Upper lobe of right lung (tissue), 1 donor: ENCODE results near the gene CEP70. TPM values are rescaled to one million over a fixed set of nuclear protein-coding genes. Genes with fewer than 3 reads are reported as not detected.
A peak's percentile ranks its signal among the peaks of the same experiment; 100 is the strongest.

ENCODE experiments used
- ATAC-seq: fragments of 200-7000 bp; cut with Tn5 transposase; one replicate; pipeline ENCODE4 v1.9.1; 2020; ENCODE audit warnings: mild to moderate bottlenecking, moderate library complexity
- DNase-seq: peaks from one replicate; pipeline ENCODE4 v3.0.0-alpha.2; 2020
- H3K27ac ChIP-seq: fragments of 200-600 bp; one replicate; pipeline ENCODE4 v1.8.0; 2022
- H3K27me3 ChIP-seq: fragments of 200-600 bp; one replicate; pipeline ENCODE4 v1.8.0; 2022; ENCODE audit warnings: mild to moderate bottlenecking
- H3K36me3 ChIP-seq: fragments of 200-600 bp; one replicate; pipeline ENCODE4 v1.8.0; 2022
- H3K4me1 ChIP-seq: fragments of 200-600 bp; one replicate; pipeline ENCODE4 v1.8.0; 2022
- H3K4me3 ChIP-seq: fragments of 200-600 bp; one replicate; pipeline ENCODE4 v1.8.0; 2022; ENCODE audit warnings: mild to moderate bottlenecking
- H3K9me3 ChIP-seq: fragments of 200-600 bp; one replicate; pipeline ENCODE4 v1.8.0; 2022
- intact Hi-C: fragments of 100-400 bp; cut with DNase I; formaldehyde crosslinking; loops from one replicate; pipeline ENCODE4 v1.11.0; 2022
- total RNA-seq: library from RNA; stranded (reverse); fragmentation: NEBNext Ultra II Directional; extraction: Animal tissue kit (Norgen Biotek cat#: 25700); gene quantifications from one replicate; pipeline ENCODE4 v1.2.1, GENCODE V29; 2021
- TF ChIP-seq, protein P1 (sequence below): fragments of 200-600 bp; IDR thresholded peaks from one replicate; pipeline ENCODE4 v1.8.0; 2022; ENCODE audit warnings: antibody characterized with exemption
- donor health status: DM: no; HTN: yes; CAD: no; lungs with severe emphysema.

CEP70 gene
- total RNA-seq, 1 donor from 2014 or later = 46.3 TPM

GRCh38 chr3:138473391-138473790 lies 120.7 kb downstream of the CEP70 start:
- H3K4me1 ChIP-seq = peaks cover 14% of the 10 kb centered on the region
- no peaks in the 10 kb centered on the region for H3K36me3 ChIP-seq
- TF ChIP-seq, protein P1, sequence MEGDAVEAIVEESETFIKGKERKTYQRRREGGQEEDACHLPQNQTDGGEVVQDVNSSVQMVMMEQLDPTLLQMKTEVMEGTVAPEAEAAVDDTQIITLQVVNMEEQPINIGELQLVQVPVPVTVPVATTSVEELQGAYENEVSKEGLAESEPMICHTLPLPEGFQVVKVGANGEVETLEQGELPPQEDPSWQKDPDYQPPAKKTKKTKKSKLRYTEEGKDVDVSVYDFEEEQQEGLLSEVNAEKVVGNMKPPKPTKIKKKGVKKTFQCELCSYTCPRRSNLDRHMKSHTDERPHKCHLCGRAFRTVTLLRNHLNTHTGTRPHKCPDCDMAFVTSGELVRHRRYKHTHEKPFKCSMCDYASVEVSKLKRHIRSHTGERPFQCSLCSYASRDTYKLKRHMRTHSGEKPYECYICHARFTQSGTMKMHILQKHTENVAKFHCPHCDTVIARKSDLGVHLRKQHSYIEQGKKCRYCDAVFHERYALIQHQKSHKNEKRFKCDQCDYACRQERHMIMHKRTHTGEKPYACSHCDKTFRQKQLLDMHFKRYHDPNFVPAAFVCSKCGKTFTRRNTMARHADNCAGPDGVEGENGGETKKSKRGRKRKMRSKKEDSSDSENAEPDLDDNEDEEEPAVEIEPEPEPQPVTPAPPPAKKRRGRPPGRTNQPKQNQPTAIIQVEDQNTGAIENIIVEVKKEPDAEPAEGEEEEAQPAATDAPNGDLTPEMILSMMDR = no peak
- H3K9me3 ChIP-seq = no peaks in the 10 kb centered on the region
- ATAC-seq (no peak), DNase-seq (peak; percentile 40)
- no peak overlapping the region for H3K27ac ChIP-seq
- intact Hi-C loops = no loop called here
- H3K4me3 ChIP-seq = no peak overlapping the region
- no peaks in the 10 kb centered on the region for H3K27me3 ChIP-seq

DNA sequence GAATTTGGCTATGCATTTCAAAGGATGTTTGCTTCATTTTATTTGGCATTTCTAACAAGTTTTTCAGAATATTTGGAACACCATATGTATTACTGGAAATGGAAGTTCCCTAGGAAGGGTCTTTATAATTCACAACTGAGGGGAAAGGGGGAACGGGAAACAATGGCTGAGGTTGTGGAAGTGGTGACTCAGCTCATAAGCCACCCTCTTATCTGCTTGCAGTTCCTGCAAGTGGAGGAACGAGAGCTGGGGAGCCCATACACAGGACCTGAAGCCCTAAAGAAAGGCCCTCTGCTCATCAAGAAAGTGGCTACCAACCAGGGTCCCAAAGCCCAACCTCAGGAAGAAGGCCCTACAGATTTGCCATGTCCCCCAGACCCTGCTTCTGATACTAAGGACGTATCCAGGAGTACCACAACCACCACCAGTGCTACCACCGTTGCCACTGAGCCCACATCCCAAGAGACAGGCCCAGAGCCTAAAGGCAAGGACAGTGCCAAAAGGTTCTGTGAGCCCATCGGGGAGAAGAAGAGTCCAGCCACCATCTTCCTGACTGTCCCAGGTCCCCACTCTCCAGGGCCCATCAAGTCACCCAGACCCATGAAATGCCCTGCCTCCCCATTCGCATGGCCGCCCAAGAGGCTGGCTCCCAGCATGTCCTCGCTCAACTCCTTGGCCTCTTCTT lies 121.8 kb downstream of the CEP70 start:
- ATAC-seq (no peak), DNase-seq (peak; percentile 35)
- no peaks in the 10 kb centered on the region for H3K9me3 ChIP-seq
- TF ChIP-seq, protein P1 = no peak
- no peaks in the 10 kb centered on the region for H3K36me3 ChIP-seq
- no peak overlapping the region for H3K4me3 ChIP-seq
- intact Hi-C loops = no loop called here
- H3K27me3 ChIP-seq = no peaks in the 10 kb centered on the region
- peak overlapping the region; percentile 2 for H3K27ac ChIP-seq
- peaks cover 14% of the 10 kb centered on the region for H3K4me1 ChIP-seq

DNA sequence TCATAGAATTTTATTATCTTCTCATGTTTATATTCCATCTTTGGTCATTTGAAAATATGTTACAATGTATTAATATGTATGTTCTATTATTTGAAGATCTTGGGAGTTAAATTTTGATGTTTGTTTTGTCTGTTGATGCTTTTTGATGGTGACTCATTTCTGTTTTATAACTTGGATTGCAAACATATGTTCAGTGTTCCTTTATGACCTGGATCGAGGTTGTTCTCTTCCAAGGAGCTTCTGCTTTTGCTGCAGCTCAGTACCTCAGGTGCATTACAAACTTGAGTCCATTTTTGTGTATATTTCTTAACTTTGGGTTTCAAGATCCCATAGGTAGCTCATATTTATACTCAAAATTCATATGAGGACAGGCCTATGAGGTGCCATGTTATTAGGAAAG lies 122.6 kb downstream of the CEP70 start:
- Histone ChIP-seq H3K4me3 (no peak overlapping the region), H3K27ac (no peak overlapping the region), H3K4me1 (peaks cover 14% of the 10 kb centered on the region), H3K36me3 (no peaks in the 10 kb centered on the region), H3K27me3 (no peaks in the 10 kb centered on the region), H3K9me3 (no peaks in the 10 kb centered on the region)
- ATAC-seq (no peak), DNase-seq (no peak)
- intact Hi-C loops = no loop called here
- TF ChIP-seq, protein P1 = no peak

DNA sequence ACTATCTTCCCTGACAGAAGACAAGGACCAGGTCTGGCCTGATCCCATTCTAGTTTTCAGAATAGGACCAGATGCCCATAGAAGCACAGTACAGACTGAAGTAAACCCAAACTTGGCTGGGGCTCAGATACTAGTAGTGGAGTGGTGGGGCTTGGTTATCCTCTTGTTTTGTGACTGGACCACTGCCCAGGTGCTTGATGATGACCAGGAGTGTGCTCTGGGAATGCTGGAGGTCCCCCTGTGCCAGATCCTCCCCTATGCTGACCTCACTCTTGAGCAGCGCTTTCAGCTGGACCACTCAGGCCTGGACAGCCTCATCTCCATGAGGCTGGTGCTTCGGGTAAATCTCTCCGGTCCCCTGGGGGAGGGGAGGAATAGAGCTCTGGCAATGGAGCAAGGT lies 123.4 kb downstream of the CEP70 start:
- TF ChIP-seq, protein P1 = no peak
- ATAC-seq = peak; percentile 45
- H3K27me3 ChIP-seq = no peaks in the 10 kb centered on the region
- H3K4me3 ChIP-seq = no peak overlapping the region
- no peaks in the 10 kb centered on the region for H3K36me3 ChIP-seq
- no peaks in the 10 kb centered on the region for H3K9me3 ChIP-seq
- intact Hi-C loops = no loop called here
- peak; percentile 62 for DNase-seq
- H3K27ac ChIP-seq = peak overlapping the region; percentile 9
- peaks cover 14% of the 10 kb centered on the region for H3K4me1 ChIP-seq

DNA sequence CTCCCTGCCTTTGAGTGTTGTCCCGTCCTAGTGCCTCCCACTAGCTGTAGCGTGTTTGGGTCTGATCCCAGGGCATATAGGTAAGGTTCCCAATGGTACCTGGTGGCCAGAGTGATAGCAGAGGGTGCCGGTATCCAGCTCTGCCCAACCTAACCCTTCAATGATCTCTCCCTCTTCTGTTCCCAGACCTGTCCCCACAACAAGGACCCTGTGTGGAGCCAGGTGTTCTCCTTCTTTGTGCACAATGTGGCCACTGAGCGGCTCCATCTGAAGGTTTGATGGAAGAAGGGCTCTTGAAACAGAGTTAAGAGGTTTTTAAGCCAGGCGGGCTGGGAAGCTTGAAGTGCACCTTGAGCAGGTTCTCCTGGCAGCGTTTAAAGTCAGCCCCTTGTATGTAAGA lies 124.2 kb downstream of the CEP70 start:
- Histone ChIP-seq H3K9me3 (no peaks in the 10 kb centered on the region), H3K27me3 (no peaks in the 10 kb centered on the region), H3K4me3 (no peak overlapping the region), H3K27ac (peak overlapping the region; percentile 72), H3K4me1 (peaks cover 14% of the 10 kb centered on the region), H3K36me3 (no peaks in the 10 kb centered on the region)
- TF ChIP-seq, protein P1 = no peak
- intact Hi-C loops = no loop called here
- peak; percentile 81 for DNase-seq
- ATAC-seq = peak; percentile 84
